Measurements from ENCODE around the gene TBC1D22A. TPM values are rescaled to one million over a fixed set of nuclear protein-coding genes. Genes with fewer than 3 reads are reported as not detected.
A peak's percentile ranks its signal among the peaks of the same experiment; 100 is the strongest.

The TBC1D22A gene
- total and polyA plus RNA-seq, 8 donors = 13.3 to 53.1 (median 21.5) TPM

DNA sequence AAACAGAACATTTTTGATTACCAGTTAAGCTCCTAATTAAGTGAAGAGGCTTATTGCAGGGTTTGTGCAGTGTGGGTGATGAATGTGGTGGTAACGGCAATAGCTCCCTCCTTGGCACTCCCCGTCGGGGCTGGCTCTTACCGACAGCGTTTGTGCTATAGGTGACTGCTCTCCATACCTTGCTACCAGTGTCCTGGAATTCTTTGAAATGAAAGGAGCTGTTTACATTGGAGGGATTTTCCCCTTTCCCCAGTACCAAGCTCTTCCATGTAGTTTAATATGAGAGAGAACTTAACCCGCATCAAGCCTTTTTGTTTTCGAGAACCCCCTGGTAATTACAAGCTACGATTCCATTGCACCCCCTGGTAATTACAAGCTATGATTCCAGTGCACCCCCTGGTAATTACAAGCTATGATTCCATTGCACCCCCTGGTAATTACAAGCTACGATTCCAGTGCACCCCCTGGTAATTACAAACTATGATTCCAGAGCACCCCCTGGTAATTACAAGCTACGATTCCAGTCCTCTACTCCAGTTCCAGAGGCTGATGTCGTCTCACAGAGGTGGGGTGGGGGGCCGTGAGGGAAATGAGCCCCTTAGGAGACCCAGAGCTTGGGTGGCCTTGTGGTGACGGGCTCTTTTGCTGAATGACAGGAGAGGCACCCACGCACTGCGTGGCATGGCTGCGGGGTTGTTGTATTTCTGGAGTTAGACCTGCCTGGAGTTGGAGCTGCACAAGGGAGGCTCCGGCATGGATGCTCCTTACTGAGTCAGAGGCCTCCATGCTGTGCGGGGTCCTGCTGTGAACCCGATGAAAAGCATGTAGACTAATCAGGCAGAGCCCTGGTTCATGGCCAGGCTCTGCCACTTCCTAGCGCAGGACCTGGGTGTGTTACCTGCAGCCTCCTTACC, 205.3 kb downstream of the TBC1D22A start:
- H3K27me3 ChIP-seq = no peaks in the 10 kb centered on the region
- intact Hi-C loops (cut with DNase I; ENCODE audit: low total_unique reads) = no loop called here
- H3K9me3 ChIP-seq = no peaks in the 10 kb centered on the region
- H3K36me3 ChIP-seq = peaks cover 0 to 6% (median 0%) of the 10 kb centered on the region in 4 donors
- DNase-seq = peak in 1 of 2 donors; percentile 1
- H3K27ac ChIP-seq = no peak overlapping the region
- H3K4me3 ChIP-seq = no peak overlapping the region
- TF ChIP-seq EP300 (IDR thresholded peaks at IDR 0.05) (no peak), POLR2AphosphoS5 (IDR thresholded peaks at IDR 0.05) (no peak), POLR2A (IDR thresholded peaks at IDR 0.05) (no peak)
- TF ChIP-seq, protein P1, sequence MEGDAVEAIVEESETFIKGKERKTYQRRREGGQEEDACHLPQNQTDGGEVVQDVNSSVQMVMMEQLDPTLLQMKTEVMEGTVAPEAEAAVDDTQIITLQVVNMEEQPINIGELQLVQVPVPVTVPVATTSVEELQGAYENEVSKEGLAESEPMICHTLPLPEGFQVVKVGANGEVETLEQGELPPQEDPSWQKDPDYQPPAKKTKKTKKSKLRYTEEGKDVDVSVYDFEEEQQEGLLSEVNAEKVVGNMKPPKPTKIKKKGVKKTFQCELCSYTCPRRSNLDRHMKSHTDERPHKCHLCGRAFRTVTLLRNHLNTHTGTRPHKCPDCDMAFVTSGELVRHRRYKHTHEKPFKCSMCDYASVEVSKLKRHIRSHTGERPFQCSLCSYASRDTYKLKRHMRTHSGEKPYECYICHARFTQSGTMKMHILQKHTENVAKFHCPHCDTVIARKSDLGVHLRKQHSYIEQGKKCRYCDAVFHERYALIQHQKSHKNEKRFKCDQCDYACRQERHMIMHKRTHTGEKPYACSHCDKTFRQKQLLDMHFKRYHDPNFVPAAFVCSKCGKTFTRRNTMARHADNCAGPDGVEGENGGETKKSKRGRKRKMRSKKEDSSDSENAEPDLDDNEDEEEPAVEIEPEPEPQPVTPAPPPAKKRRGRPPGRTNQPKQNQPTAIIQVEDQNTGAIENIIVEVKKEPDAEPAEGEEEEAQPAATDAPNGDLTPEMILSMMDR (IDR thresholded peaks at IDR 0.05) = no peak
- H3K4me1 ChIP-seq = peaks cover 0 to 8% (median 2%) of the 10 kb centered on the region in 4 donors
- whole genome bisulfite sequencing, 5 donors = 93 to 94% (median 93%) methylated on average over 19 to 20 of the region's 20 CpGs

- 96 to 99% (median 97%) methylated on average over 21 to 27 of the region's 27 CpGs for WGBS, 5 donors
- peak in 1 of 2 donors; percentile 13 for DNase-seq
Measured at GRCh38 chr22:46968359-46968740, 205.9 kb downstream of the TBC1D22A start.

GRCh38 chr22:46968848-46969247, 206.4 kb downstream of the TBC1D22A start:
- no peaks in the 10 kb centered on the region for H3K27me3 ChIP-seq
- intact Hi-C loops (cut with DNase I; ENCODE audit: low total_unique reads) = no loop called here
- TF ChIP-seq EP300 (IDR thresholded peaks at IDR 0.05) (no peak), POLR2A (IDR thresholded peaks at IDR 0.05) (no peak), POLR2AphosphoS5 (IDR thresholded peaks at IDR 0.05) (no peak)
- TF ChIP-seq, protein P1 (IDR thresholded peaks at IDR 0.05) = no peak

More at GRCh38 chr22:46968359-46968740, 205.9 kb downstream of the TBC1D22A start:
- Histone ChIP-seq H3K27ac (no peak overlapping the region), H3K4me3 (no peak overlapping the region), H3K4me1 (peaks cover 0 to 8% (median 2%) of the 10 kb centered on the region in 4 donors), H3K27me3 (no peaks in the 10 kb centered on the region), H3K9me3 (no peaks in the 10 kb centered on the region), H3K36me3 (peaks cover 0 to 8% (median 0%) of the 10 kb centered on the region in 4 donors)
- intact Hi-C loops (cut with DNase I; ENCODE audit: low total_unique reads) = no loop called here
- no peak for TF ChIP-seq POLR2AphosphoS5 (IDR thresholded peaks at IDR 0.05)
- TF ChIP-seq, protein P1 (IDR thresholded peaks at IDR 0.05) = no peak
- no peak for TF ChIP-seq EP300 (IDR thresholded peaks at IDR 0.05)
- TF ChIP-seq POLR2A (IDR thresholded peaks at IDR 0.05) = no peak

DNA sequence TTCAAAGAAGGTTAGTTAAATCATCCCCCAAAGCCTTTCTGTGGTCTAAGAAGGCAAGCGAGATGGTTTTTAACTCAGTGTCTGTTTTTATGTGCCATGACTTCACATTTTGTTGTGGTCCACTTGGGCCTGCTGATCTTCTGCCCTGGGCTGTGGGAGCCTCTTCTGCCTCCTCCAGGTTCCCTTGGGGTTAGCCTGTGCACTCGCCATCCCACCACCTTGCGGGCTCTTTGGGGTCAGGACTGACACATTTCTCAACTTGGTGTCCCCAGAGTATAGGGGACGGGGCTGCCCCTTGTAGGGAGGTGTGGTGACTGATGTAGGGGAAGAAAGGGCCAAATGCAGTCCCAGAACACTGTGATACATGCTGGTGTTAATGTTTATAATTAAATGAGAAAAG, 207.0 kb downstream of the TBC1D22A start:
- no peak overlapping the region for H3K27ac ChIP-seq
- DNase-seq = no peak
- peaks cover 0 to 8% (median 2%) of the 10 kb centered on the region in 4 donors for H3K4me1 ChIP-seq
- intact Hi-C loops (cut with DNase I; ENCODE audit: low total_unique reads) = no loop called here
- WGBS, 5 donors = 81 to 93% (median 89%) methylated on average over 4 of the region's 4 CpGs
- H3K27me3 ChIP-seq = no peaks in the 10 kb centered on the region
- TF ChIP-seq POLR2A (IDR thresholded peaks at IDR 0.05) (no peak), EP300 (IDR thresholded peaks at IDR 0.05) (no peak), POLR2AphosphoS5 (IDR thresholded peaks at IDR 0.05) (no peak)
- TF ChIP-seq, protein P1 (IDR thresholded peaks at IDR 0.05) = no peak
- H3K9me3 ChIP-seq = no peaks in the 10 kb centered on the region
- peaks cover 2 to 14% (median 6%) of the 10 kb centered on the region in 4 donors for H3K36me3 ChIP-seq
- H3K4me3 ChIP-seq = no peak overlapping the region

More at GRCh38 chr22:46968848-46969247, 206.4 kb downstream of the TBC1D22A start:
- Histone ChIP-seq H3K27ac (no peak overlapping the region), H3K4me3 (no peak overlapping the region), H3K9me3 (no peaks in the 10 kb centered on the region), H3K36me3 (peaks cover 0 to 8% (median 0%) of the 10 kb centered on the region in 4 donors), H3K4me1 (peaks cover 0 to 8% (median 2%) of the 10 kb centered on the region in 4 donors)
- WGBS, 5 donors = 89 to 95% (median 92%) methylated on average over 6 of the region's 6 CpGs
- DNase-seq = peak in 1 of 2 donors; percentile 13
